Activated T-cell treated with anti-CD3 and anti-CD28 coated beads for 1 hour (primary cell): ENCODE measurements around the gene SIRT5.

Source experiments
- DNase-seq: peaks from one replicate; pipeline ENCODE4 v3.0.0-alpha.2; 2020; ENCODE audit warnings: low read depth

SIRT5 gene

DNA sequence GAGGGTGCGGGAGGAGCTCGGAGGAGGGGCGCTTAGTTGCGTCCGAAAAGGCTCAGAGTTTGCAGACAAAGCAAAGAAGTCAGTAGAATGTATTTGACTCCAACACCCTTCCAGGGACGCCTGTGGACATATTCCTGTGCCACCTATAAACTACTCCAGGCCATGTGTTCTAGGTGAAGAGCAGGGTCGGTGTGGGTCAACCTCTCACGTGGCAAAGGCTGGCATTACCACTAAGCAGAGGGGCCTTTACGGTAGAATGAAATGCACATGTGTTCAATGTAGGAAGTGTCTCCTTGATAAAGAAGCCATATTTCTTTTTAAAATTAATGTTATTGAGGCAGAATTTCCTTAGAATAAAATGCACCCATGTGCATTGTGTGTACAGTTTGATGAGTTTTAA is 15.4 kb downstream of the SIRT5 start:
- no peak for DNase-seq

DNA sequence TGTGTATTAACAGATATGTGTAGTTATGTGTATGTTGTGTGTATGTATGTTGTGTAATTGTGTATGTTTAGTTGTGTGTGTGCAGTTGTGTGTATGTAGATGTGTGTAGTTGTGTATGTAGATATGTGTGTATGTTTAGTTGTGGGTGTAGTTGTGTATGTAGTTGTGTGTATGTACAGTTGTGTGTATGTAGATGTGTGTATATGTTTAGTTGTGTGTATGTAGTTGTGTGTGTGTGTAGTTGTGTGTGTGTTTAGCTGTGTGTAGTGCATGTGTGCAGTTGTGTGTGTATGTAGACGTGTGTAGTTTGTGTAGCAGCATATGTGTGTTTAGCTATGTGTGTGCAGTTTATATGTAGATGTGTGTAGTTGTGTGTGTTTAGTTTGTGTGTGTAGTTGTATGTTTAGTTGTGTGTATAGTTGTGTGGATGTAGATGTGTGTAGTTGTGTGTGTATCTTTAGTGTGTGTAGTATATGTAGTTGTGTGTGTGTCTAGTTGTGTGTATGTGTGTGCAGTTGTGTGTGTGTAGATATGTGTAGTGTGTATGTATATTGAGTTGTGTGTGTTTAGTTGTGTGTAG is 16.3 kb downstream of the SIRT5 start:
- DNase-seq, result no peak

DNA sequence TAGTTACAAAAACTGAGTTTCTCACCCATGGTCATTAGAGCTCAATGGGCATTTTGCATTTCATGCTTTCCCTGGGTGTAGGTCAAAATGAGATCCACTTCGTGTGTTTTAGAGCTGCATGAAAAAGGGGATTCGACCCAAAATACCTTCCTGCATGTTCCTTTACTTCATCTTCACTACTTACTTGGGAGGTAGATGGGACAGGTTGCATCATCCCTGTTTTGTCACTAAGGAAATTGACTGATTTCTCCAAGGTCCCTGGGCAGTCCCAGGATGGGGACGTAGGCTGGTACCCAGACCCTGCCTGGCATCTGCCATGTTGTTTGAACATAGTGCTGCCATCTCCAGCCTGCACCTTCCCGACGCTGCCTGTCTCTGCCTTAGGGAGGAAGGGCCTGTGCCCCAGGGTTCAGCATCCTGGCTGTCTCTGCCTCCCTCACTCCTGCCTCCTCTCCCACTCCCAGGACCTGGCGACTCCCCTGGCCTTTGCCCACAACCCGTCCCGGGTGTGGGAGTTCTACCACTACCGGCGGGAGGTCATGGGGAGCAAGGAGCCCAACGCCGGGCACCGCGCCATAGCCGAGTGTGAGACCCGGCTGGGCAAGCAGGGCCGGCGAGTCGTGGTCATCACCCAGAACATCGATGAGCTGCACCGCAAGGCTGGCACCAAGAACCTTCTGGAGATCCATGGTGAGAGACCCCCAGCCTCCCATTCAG is 17.0 kb downstream of the SIRT5 start:
- DNase-seq, result no peak

DNA sequence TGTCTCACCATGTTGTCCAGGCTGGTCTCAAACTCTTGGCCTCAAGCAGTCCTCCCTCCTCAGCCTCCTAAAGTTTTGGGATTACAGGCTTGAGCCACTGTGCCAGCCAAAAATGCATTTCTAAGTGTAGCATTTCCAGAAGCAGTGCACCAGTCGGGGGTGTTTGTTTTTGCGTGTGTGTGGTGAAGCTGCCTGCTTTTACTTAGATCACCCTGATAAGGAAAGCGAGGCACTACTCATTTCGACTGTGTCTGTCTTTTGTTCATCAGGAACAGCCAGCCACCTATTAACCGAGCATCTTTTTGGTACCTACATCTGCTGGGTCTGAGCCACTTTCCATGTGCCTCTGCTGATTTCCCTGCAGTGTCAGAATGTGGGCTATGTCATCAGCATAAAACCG is 18.7 kb downstream of the SIRT5 start:
- DNase-seq, result no peak

DNA sequence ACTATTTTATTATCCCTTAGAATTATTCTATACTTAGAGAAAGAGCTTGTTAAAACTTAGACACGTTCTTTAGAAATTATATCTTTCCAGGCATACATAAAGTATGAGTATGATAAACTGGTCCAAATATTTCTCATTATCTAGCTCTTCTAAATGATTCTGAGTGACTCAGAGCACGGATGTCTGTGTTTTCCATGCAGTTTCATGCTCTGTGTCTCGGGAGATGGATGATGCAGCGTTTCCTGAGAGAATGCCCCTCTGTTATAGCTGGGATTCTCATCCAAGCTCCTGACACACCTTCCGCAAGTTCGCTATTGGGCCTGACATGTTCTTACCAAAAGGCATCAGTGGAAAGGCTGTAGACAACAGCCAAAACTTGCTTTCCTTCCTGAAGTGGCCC is 19.3 kb downstream of the SIRT5 start:
- no peak for DNase-seq

DNA sequence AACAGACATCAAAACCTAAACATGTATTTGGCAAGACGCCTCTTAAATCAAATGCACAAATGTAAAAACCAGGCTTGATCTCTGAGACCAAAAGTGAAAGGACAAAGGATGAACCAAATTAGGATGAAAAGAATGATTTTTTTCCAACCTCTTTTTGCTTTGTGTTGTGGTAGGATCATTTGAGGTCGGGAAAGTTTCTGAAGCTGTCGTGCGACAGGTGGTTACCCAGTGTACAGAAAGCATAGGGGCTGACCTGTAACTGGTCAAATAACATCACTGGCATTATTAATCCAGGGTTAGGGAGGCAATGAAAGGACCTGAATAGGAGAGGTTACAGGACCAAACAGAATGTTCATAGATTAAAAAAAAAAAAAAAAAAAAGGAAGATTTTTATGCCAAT is 22.7 kb downstream of the SIRT5 start:
- DNase-seq, result no peak

DNA sequence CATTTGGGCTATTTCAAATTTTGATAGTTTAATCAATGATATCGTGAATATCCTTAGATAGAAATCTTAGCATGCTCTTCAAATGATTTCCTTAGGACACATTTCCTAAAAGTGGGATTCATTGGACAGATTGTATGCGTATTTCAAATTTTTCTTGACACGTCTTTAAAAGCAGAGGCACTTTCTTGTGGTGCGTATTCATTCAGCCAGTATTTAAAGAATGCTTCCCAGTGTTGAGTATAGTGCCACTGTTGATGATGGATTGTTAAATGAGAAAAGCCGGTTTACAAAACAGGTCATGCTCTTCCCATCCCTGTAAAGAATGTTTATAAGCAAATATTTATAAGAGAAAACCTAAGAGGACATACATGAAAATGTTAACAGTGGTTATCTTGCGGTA is 25.6 kb downstream of the SIRT5 start:
- no peak for DNase-seq

DNA sequence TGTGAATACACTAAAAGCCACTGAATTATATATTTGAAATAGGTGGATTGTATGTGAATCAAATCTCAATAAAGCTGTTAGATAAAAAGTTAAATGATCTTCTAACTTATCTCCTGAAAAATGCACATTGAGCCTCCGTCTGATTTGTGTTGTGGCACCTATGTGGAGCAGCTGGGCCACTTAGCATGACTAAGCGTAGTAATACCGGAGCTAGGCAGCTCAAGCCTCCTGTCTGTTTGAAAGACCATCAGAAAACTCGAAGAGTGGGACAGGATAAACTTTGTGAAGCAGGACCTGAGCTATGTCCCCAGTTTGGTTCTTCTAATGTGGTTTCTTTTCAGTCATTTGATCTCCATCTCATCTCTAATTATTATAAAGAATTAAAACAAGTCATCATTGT is 29.7 kb downstream of the SIRT5 start:
- no peak for DNase-seq

DNA sequence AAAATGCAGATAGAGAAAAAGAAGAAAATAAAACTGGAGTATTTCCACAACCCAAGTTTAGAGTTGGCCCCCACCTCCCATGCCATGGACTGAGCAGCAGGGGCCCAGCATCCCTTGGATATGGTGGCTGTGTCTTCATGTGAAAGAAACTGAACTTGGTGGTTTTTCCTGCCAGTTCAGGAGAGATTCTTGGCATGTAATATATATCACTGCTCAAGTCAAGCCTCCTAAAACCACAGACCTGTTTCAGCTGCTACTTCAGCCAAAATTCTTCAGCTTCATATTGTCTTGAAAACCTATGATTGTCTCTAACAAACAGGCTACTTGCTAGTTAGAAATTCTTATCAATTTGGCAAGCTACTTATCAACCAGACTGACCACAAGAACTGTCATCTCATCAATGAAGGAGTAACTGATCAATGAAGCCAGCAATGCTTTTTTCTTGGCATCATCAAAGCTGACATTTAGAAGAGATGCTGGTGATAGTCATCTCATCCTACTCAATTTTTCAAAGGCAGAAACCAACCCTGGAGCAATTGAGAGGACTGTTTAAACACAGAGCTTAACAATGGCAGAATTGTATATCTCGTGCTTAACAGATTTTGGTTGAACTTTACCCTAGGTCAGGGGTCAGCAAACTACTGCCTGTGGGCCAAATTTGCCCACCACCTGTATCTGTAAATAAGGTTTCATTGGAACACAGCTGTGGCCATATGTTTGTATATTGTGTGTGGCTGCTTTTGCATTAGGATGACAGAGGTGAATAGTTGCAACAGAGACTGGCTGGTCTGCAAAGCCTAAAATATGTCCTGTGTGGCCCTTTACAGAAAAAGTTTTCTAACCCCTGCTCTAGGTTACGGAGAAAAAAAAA is 30.4 kb downstream of the SIRT5 start:
- DNase-seq, result no peak

DNA sequence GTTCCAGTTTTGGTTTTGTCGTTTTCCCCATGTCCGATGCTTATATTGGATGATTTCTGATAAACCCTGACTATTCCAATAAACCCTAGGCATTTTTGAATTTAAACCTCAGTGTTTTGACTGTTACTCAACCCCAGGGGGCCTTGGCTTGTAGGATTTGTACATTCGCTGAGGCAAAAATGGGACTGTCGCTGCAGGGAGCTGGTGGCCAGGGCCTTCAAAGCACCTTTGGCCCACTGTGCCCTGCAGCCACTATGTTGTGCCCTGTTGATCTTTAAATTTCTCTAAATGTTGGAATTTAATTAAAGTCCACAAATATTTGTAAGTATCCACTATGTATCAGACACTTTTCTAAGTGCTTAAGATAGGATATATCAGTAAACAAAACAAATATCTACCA is 31.2 kb downstream of the SIRT5 start:
- no peak for DNase-seq

DNA sequence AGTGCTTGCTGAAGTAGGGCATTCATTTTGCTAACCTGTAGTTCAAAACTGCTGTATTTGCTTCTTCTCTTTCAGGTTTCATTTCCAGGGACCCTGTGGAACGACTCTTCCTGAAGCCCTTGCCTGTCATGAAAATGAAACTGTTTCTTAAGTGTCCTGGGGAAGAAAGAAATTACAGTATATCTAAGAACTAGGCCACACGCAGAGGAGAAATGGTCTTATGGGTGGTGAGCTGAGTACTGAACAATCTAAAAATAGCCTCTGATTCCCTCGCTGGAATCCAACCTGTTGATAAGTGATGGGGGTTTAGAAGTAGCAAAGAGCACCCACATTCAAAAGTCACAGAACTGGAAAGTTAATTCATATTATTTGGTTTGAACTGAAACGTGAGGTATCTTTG is 37.3 kb downstream of the SIRT5 start:
- DNase-seq, result no peak

DNA sequence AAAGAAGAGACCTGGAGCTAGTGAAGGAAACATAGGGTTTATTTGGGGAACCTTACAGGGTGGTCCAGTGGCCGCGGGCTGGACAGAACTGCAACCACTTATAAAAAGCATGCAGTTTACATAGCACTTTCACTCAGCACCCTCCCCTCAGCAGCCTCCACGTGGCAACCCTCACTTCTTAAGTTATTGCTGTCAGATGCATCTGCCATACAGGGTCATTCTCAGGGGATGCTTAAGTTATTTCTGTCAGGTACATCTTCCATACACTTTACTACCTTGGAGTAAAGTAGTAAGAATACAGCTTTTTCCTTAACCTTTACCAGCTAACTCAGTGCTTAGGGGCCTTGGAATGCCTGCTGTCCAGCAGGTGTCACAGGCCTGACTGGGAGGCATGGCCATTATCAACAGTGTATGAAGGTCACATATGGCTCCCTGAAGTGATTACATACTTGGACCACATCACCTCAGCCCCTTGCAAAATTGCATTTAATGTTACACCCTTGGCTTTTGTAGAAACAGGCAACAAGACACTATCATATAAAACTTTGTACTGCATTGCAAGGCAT is 38.7 kb downstream of the SIRT5 start:
- no peak for DNase-seq

DNA sequence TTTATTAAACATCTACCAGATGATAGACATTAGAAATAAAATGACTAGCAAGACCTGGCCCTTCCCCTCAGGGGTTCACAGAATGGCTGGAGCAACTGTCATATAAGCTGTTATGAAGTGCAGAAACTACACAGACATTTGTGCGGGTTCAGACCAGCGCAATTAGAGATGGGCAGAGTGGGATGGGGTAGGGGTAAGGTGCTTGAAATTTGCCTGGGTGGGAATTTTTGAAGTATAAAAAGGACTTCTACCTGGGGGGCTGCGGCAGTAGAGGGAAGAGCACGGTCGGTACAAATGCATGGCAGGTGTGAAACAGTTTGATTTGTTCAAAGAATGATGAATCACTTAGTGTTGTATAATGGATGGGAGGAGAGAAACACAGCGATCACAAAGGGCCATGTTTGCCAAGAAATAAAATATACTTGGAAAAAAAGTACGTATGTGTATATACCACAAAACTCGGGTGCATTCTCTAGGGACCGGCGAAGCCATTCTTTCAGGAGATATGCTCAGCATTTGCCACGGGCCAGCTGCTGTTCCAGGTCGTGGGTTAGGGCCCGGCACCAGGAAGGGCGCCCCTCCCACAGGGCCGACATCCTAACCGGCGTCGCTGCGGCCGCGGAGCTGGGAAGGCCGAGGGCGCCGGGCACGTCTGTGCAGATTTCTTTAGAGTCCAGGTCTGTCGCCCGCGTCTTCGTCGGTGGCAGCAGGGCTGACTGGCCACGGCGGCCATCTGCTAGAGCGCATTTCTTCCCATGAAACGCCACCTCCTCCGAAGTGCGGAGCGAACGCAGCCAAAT is 39.9 kb downstream of the SIRT5 start:
- no peak for DNase-seq

DNA sequence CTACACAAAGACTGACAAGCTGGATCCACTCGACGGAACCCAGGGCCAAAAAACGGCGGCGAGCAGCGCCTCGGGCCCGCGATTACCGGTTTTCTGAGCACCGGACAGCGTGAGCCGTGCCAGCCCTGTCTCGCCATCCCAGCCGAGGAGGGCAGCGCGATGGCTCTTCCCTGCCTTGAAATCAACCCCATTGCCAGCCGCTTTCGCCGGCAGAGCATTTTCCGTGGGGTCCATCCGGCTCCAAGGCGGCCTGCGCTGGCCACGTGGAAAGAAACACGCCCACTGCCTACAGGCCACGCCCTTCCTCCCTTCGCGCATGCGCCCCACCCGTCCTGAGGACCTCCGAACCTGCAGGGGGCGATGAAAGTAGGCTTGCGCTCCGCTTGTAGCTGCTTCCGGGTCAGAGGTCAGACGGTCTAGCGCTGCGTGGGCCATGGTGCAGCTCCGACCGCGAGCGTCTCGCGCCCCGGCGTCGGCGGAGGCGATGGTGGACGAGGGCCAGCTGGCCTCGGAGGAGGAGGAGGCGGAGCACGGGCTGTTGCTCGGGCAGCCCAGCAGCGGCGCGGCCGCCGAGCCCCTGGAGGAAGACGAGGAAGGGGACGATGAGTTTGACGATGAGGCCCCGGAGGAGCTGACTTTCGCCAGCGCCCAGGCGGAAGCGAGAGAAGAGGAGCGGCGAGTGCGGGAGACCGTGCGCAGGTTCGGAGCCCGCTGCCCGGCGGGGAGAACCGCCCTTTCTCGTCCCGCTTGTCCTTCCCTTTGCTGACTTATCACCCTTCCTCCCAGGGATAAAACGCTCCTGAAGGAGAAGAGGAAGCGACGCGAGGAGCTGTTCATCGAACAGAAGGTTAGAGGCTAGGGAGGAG is 40.8 kb downstream of the SIRT5 start, which contains the start of gene NOL7:
NOL7 (plus strand) TSS at position 410 of the 866 bp plus-strand sequence; CDS start at position 434, 24 bp downstream.
- peak; percentile 99 for DNase-seq

DNA sequence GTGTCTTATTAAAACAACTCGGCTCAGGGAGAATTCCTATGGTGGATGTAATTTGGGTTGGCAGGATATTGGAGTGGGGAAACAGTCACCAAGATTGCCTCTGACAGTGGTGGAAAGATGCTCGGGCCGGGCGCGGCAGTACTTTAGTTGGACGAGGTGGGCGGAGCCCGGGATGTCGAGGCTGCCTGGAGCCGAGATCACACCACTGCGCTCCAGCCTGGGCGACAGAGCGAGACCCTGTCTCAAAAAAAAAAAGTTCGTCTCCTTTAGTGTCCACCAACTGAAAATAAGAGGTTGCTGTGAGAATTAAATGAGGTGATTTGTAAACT is 41.4 kb downstream of the SIRT5 start:
- DNase-seq, result peak; percentile 32

DNA sequence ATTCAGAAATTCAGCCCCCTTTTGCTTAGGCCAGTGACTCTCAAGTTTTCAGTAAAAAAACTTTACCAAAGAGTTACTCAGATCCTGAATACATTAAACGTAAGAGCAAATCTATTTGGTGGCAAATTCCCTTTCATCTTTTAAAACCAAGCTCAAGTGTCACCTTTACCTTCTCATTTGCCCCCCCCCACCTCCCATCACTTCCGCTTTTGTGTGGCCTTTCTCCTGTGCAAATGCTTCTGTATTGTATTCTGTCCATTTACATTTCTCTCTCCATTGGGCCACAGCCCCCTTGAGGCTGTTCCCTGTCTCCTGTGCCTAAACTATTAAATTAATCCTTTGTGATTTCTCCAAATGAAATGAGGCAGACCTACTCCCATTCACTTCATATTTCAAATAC is 42.7 kb downstream of the SIRT5 start:
- DNase-seq, result no peak

DNA sequence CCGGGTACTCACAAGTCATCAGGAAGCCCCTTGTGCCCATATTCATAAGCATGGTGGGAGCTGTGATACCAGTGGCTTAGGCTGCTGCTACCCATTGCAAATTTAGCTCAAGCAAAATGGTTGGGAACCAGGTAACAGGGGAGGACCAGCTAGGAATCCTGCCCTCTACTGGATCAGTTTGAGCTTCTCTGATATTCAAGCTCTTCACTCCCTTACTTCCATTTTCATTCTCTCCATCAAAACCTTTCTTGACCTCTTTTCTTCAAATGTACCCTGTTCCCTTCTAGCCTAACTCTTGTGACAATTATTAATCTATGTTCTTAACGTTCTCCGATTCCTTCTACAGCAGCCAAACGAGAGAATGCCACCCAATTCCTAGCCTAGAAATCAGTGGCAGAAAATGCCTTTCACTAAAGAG is 50.5 kb downstream of the SIRT5 start:
- no peak for DNase-seq

DNA sequence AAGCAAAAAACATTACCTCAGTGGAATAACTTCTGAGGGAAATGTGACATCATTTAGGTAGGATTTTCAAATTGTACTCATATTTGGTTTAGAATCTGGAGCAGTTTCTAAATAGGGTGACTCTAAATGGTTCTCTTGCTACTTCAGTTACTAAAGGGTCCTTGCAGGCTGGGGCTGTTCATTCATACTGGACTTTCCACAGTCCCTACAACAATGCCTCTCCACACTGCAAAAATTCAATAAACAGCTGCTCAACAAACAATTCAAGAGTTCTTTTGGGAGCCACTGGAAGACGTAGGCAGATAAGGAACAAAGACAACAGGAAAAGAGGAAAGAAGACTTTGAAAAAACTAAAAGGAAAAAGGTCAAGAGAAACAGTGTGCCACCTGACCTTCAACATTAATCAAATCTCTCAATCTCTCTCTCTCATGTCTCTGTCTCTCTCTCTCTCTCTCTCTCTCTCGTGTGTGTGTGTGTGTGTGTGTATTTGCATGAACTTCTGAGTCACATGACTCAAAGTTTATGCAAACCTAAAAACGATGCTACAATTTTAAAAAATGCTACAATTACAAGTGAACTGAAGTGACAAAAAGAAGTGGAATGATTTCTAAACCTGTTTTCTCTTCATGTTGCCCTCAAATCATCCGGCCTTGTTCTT is 55.2 kb downstream of the SIRT5 start:
- DNase-seq, result no peak

DNA sequence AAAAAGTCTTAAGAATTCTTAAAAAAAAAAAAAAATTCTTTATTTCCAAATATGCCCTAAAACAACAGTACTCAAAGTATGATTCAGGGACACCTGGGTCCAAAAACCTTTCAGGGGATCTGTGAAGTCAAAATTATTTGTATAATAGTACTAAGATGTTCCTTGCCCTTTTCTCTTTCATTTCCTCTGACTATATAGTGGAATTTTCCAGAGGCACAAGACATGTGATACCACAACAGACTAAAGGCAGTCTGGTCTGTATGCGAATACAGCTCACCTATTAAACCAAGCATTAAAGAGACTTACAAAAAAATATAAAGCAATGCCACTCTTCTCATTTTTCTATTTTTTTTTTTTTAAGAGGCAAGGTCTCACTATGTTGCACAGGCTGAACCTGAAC is 56.1 kb downstream of the SIRT5 start:
- no peak for DNase-seq

DNA sequence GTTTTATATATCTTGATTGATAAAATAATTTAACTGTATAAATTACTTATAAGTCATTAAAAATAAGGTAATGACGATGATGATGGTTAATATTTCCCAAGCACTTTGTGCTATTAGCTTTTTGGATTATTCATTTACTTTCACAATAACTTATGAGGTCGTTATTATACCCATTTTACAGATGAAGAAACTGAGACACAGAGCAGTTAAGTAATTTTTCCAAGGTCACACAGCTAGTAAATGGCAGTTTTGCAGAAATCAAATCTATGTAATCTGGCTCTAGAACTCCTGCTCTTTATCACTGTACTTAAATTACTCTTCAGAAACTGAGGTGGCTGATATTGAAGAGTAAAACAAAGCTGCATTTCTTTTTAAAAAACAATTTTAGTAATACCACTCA is 58.9 kb downstream of the SIRT5 start:
- DNase-seq, result no peak
